ENCODE data around the gene HLF. TPM values are rescaled to one million over a fixed set of nuclear protein-coding genes. Genes with fewer than 3 reads are reported as not detected.

Gene HLF
- total RNA-seq, 1 donor from 2014 or later = 31.6 TPM

DNA sequence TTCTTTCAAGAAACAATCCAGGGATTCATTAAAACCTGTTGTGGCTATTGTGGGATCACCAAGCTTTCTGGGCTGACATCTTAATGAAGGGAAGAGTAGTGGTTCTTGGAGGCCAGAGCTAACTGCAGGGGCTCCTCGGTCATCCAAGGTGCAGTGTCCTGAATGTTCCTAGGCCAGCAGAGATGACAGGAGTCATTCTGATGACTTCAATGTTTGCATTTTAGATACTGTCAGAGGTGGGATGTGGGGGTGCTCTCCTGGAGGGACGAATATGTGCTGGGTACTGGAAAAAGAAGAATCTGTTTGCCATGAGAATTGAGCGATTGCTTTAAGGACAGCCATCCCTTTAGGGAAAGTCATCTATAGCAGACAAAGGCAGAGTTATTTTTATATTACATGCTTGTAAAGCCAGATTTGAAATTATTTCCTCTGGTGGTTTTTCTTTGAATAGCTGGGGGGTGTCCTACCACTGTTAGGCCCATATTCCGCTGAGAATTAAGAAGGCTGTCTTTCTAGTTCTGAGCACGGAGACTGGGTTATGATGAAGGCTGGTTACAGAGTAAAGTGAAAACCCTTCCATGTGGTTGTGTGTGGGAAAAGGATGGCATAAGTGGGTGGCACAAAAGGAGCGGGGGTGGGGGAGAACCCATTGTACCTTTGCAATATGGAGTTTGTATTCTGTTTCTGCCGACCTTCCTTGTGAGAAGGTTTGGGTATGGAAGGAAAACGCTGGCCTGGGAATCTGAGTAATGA is 7.4 kb downstream of the HLF start:
- intact Hi-C loops (cut with DNase I) = no loop called here
- ATAC-seq (ENCODE audit: poor library complexity) (no peak), DNase-seq (no peak)

DNA sequence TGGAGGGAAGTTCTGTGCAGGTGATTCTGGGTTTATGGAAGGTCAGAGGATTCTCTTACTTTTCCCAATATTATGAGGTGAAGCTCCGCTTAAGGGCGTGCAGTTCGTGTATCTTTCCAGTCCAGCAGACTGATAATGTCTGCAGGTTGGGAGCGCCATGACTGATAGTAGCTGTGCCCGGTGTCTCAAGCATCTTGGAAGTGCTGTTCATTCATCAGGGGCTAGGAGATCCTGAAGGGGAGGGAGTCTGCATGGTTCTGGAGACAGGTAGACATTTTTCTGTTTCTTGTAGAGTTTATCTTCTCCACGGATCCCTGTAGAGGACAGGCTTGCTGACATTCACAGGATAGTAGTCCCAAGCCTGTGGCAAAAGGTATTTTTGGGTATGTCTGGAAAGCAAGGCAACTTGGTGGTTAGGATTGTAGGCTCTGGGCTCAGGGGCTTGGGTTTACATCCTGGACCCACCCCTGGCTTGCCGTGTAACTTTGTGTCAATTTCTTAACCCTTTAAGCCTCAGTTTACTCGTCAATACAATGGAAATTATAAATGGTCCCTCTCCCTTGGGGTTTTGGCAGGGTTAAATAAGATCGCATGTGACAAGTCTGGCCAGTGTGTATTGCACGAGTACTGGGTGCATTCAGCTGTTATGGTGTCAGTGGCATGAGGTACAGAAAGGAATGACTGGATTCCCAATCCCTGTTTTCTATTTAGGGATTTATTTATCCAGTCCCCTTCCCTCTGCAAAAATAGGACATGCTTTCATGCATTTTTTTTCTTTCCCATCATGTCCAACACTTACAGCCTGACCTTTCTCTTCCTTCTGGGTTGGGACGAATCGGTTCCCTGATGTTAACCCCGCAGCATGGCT is 8.2 kb downstream of the HLF start:
- DNase-seq (no peak), ATAC-seq (ENCODE audit: poor library complexity) (peak; percentile 53)
- intact Hi-C loops (cut with DNase I) = no loop called here

DNA sequence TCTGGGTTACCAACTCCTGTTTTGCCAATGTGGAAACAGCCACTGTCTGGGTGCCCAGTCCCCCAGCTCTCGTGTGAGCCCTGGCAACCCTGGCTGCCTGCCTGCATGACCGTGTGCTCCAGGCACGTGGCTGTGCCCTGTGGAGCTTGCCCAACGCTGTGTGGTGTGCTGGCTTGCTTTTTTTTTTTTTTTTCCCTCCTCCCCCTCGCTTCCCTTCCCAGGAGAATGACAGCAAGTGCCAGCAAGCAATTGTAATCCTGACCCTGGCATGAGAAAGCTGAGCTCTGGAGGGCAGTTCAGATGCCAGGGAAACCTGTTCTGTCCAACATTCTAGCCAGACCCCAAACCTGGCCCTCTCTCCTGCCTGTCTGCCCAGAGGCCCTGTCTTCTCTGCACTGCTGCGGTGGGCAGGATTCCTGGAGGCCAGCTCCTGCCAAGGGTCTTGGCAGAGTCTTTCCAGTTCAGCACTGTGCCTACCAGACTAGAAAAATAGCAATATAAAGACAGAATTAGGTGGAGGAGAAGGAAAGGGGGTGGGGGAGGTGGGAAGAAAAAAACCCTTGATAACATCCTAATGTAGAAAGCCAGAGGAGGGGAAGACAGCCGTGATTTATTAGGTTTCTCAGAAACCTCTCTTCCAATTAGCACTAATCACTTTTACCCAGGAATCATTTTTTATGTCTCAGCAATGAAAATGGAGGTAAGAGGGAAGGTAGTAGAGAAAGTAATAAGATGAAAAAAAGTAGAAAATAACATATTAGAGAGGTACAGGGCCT is 9.0 kb downstream of the HLF start:
- intact Hi-C loops (cut with DNase I) = no loop called here
- ATAC-seq (ENCODE audit: poor library complexity) (peak; percentile 82), DNase-seq (peak; percentile 85)

DNA sequence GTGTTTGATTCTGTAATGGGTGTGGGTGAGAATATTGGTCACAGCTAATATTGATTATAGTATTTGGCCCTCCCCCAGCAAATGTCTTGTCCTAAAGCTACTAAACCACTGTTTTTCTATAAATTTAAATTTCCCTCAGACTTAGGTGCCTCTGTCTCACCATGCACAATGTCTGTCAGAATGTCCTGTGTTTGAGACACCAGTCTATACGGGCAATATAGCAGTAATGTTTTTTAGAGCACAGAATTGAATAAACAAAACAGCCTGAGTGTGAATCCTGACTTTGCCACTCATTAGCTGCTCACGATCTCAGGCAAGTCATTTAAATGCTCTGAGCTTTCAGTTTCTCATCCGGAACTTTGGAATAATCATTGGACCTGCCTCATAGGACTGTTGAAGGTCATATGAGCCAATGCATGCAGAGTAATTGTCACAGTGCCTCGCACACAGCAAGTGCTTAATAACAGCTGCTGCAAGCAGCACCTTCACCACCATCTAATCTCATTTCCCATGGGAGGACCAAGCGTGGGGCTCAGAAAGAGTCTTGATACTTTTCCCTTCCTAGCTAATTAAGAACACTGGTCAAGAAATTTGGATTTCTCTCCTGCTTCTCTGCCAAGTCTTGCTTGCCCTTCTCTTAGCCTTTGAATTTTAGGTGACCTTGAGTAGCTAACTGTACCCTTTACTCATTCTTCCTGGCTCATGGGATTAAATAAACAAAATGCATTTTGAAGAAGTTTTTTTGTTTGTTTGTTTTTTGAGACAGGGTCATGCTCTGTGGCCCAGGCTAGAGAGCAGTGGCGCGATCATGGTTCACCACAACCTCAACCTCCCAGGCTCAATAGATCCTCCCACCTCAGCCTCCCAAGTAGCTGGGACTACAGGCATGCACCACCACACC is 9.8 kb downstream of the HLF start:
- ATAC-seq (ENCODE audit: poor library complexity) (peak; percentile 20), DNase-seq (no peak)
- intact Hi-C loops (cut with DNase I) = no loop called here

DNA sequence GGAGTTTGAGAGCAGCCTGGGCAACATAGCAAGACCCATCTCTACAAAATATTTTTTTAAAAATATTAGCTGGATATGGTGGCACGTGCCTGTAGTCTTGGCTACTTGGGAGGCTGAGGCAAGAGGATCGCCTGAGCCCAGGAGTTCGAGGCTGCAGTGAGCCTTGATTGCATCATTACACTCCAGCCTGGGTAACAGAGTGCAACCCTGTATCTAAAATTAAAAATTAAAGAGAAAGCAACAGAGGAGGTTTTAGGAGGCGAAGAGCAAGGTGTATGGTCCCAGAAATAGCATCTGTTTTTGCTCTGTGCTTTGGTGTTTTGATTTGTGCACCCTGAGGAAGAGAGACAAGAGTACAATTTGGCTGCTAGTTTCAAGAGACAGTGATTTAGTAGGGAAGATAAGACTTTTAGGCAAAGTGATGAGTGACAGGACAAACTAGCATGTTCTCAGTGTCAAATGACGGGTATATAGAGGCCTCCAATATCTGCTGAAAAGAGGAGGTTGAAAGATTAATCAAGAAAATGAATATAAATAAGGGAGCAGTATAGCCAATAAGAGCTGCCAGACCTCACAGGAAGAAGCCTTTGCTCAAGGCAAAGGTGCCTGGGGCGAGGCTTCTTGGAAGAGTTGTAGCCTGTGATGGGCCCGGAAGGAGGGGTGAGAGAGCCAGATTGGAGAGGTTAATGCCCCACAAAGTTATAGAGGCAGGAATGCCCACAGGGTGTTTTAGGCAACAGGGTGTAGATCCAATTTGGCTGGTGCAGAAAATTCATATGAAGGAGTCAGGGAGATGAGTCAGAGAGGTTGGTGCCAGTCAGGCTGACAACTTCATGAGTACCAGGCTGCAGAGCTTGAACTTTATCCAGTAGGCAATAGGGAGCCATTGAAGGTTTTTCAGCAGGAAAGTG is 11.4 kb downstream of the HLF start:
- ATAC-seq (ENCODE audit: poor library complexity) (peak; percentile 11), DNase-seq (no peak)
- intact Hi-C loops (cut with DNase I) = no loop called here

DNA sequence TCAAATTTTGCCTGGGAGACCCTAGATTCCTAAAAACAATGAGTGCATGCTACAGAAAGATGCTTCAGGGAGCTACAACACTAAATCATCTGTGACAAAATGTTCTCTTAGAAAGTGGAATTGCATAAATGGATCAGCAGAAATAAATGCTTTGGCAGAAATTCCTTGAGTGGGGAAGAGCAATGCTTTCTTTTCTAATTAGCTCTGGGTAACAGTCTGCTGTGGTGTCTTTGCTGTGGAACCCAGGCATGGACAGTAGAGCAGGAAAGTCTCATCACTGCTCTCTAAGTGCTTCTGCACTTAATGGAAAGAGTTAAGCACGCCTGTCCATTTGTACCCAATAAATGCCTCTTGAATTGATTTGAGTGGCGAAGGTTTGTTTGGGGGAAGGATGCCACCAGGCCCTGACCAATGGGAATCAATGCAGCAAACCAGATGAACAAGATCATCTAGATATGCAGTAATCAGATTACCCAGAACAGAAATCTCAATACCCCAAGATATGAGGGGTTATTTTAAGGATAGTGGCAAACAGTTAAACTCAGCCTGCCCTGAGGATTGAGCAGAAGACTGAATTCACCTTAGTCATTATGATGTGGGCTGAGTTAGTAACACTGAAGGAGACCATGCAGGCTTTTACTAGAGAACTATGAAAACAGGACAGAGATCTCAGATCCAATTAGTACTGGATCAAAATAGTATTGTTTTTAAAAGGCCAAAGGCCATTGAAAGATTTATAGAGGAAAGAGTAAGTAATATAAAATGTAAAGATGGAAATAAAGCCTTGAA is 13.6 kb downstream of the HLF start:
- intact Hi-C loops (cut with DNase I) = no loop called here
- no peak for DNase-seq
- ATAC-seq (ENCODE audit: poor library complexity) = no peak

DNA sequence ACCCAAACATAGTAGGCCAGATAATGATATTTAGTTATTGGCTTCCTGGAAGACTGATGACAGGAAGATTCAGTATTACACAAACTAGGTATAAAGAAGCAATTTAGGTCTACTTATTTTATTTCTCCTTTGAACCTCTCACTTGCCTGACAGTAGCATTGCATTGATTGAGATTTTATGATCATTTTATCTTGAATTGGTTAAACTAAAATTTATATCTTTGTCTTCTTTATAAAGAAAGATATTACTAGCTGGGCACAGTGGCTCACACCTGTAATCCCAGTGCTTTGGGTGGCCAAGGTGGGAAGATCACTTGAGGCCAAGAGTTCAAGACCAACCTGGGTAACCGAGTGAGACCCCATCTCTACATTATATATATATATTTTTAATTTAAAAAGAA is 14.4 kb downstream of the HLF start:
- ATAC-seq (ENCODE audit: poor library complexity) (no peak), DNase-seq (no peak)
- intact Hi-C loops (cut with DNase I) = no loop called here

DNA sequence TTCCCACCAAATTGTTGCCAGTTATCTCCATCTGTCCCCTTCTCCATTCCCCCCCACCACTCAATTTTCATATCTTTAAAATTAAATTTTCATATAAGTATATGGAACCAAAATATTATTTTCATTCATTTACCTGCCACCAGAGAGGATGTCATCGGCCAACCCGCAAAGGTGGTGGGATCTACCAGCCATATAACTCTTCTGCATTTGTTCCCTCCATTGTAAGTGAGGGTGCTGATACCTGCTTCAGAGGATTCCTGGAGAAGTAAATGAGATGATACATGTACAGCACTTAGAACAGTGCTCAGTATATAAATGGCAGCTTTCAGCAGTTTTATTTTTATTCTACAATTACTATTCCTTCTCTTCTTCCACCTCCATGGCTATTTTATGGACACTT is 15.0 kb downstream of the HLF start:
- ATAC-seq (ENCODE audit: poor library complexity) = no peak
- DNase-seq = no peak
- intact Hi-C loops (cut with DNase I) = no loop called here

DNA sequence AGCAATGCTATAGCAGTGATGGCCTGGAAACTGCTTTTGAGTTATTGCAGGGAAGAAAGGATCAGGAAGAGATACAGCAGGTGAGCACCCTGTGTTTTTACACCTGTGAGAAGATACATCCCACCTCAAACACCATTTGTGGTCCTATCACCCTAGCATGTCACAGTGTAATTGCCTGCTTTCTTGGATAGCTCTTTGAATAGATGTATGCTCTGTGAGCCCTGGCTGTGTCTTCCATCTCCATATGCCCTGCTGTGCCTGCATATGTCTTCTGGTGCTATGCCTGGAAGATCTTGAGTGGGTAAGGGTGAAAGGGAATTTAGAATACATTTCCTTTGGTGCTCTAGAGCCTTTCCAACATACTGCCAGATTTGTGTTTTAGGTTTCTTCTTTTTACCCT is 15.5 kb downstream of the HLF start:
- intact Hi-C loops (cut with DNase I) = no loop called here
- no peak for DNase-seq
- no peak for ATAC-seq (ENCODE audit: poor library complexity)

DNA sequence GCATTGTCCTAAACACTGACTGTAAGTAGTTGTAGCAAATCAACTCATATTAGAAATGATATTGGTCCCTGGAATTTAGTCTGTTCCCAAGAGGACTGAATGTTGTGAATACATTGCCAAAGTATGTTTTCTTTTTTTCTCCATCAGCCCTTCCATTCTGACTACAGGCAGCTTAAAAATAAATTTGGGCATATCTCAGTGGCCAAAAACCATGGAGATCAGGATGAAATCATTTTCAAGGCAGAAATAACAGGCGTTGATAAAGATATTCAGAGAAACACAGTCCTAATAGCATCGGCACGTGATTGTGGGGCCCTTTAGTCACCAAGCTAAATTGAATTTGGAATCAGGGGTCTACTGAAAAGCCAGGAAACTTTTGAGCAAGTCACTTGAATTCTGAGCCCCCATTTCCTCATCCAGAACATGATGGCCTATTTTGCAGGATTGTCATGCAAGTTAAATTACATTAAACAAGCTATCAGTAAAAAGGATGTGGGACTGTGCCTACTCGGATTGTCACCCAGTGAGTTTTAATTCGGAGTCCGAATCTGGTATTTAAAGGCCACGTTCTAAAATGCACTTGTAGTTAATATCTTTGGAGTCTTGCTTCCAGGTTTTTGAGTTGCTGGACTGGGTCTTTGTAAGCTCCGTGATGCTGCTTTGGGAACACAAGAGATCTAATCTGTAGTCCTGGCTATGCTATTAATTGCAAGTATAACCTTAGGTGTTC is 17.1 kb downstream of the HLF start:
- intact Hi-C loops (cut with DNase I) = no loop called here
- no peak for DNase-seq
- no peak for ATAC-seq (ENCODE audit: poor library complexity)

DNA sequence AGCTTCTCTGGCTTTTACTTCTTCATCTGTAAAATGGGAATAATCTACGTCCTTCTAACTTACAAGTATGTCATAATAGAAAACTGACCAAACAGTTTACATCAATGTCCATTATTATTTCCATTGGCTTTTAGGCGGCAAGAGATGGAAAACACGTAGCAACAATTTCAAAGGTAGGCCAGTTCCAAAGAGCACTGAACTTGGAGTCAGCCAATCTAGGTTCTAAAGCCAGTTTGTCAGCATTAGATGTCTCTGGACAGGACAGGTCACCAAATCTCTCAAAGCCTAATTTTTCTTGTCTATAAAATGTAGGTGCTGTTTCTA is 17.6 kb downstream of the HLF start:
- intact Hi-C loops (cut with DNase I) = no loop called here

DNA sequence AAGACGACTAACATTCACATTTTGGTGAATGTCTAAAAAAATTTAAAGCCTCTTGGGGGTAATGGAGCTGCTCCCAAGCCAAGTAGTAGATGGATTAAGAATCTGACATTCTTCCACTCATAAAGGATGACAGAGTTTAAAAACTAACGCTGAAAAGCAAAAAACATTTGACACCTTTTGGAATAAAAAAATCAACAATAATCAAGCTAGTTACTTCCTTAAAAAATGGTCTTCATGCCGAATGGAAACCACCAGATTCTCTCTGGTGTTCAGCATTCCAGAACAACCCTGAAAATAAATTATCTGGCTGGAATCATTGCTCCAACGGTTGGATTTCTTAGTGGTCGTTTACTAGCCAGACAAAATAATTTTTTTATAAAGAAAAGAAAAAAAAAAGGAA is 18.0 kb downstream of the HLF start:
- intact Hi-C loops (cut with DNase I) = no loop called here
- DNase-seq (no peak), ATAC-seq (ENCODE audit: poor library complexity) (no peak)

More for the DNA sequence above, 17.6 kb downstream of the HLF start:
- DNase-seq (no peak), ATAC-seq (ENCODE audit: poor library complexity) (no peak)

DNA sequence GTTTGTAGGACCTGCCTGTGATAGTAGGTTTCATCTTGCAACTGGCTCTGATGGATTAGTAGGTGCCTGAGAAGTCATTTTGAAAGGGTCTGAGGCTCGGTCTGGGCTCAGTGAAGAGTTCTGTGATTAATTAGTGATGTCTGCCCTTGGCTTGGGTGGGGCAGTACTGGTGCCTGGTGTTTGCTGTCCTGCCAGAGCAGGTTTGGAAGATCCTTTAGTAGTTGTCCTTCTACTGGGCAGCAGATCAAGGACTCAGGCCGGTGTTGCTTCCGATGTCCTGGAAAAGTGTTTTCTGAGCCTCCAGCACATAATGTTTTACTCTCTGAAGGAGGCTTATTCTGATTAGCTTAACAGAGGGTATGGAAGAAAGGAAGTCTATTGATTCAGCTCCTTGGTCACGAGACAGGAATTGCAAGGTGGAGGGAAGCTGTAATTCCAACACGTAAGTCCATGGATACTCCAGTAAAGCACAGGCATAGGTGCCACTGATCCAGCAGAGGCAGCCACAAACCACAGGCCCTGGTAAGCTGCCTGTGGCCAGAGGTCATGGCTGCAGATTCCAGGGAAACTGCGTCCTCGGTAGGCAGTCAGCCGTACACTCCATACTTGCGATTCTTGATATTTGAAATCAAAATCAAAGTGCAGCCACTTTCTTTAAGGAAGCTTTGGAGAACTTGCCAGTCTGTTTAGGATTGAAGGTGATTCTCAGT is 18.7 kb downstream of the HLF start:
- intact Hi-C loops (cut with DNase I) = no loop called here
- no peak for ATAC-seq (ENCODE audit: poor library complexity)

DNA sequence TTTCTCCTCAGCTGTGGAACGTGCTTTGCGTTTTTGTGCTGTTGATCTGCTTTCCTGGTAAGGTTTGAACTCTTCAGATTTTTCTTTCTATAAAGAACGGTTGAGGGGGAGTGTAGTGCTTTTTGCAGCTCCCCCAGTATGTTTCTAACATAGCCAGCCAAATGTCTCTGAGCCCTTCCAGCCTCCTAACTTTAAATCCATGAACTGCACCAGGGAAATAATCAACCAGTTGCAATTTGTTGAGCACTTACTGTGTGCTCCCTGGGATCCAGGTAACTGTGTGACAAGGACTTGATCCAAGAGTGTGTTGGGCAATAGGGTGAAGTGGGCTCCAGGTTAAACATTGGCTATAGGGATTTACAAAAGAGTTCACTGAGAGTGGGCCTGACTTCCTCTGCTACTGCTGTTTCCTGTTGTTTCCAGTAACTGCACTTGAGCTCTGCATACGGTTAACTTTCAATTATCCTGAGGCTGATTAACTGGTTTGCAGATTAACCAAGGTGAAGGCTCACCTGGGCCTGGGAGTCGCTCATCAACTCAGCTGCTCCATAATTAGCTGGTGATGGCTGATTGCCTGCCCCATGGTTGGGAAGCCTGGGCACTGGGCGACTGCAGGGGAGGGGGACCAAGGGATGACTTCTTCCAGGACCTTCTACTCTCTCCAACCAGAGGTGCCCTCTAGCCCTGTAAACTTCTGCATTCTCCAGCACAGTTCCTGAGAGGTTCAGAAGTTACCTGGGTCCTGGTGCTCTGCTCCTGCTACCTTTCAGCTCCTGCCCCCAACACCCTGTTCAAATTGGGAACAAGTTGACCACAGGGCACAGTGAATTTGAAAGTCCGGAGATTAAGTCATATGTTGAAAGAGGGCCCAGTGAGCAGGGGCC is 19.5 kb downstream of the HLF start:
- intact Hi-C loops (cut with DNase I) = no loop called here
- no peak for ATAC-seq (ENCODE audit: poor library complexity)
- peak; percentile 31 for DNase-seq

More for the DNA sequence above, 18.7 kb downstream of the HLF start:
- peak; percentile 27 for DNase-seq

DNA sequence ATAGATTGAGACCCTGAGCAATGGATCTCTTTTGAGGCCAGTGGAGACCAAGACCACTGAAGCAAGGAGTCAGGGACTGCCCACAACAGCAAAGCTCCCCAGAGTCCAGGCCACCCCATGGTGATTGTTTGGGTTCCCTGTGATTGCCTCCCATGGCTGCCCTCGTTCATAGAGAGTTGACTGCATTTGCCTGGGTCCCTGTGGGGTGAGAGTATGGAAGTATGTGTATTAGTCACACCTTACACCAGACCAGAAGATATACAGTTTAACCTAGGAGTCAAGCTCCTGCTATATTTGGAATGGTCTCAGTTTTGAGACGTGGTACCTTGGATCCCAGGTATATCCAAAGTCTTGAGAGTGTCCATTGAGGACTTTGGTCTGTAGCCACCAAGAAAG is 20.2 kb downstream of the HLF start:
- ATAC-seq (ENCODE audit: poor library complexity) = peak; percentile 0
- intact Hi-C loops (cut with DNase I) = no loop called here

More for the DNA sequence above, 20.2 kb downstream of the HLF start:
- no peak for DNase-seq

All from Right ventricle myocardium superior (tissue), 1 donor.